NCI-H69 (cell line): ENCODE measurements around the gene MAGI2.
A peak's percentile ranks its signal among the peaks of the same experiment; 100 is the strongest.

ENCODE experiments used
- DNase-seq: peaks from one replicate; lab custom pipeline; 2025; lab: John Stamatoyannopoulos, UW

The MAGI2 gene

DNA sequence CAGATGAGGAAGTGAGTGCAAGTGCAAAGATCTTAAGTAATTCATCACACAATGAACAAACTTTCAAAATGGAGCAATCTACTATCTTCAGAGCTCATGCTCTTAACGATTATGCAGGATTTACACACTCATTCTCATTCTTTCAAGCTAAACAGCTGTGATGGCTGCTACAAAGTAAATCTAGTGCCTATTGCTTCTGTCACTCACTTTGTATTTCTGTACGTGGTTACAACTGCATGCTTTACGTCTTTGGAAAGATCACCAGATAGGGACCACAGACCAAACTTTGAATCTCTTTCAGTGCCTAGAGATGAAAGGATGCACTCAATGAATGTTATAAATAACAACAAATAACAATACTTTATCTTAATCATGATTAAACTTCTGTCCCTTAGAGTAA is 194.6 kb downstream of the MAGI2 start:
- no peak for DNase-seq

- no peak for DNase-seq
Observed at GRCh38 chr7:79257959-79258358, 195.5 kb downstream of the MAGI2 start.

GRCh38 chr7:79245623-79246249 is 207.7 kb downstream of the MAGI2 start:
- DNase-seq, result peak; percentile 47

- no peak for DNase-seq
Observed at GRCh38 chr7:79244482-79244881, 209.0 kb downstream of the MAGI2 start.

GRCh38 chr7:79241288-79242060 is 212.0 kb downstream of the MAGI2 start:
- DNase-seq, result no peak

- DNase-seq, result no peak
Observed at GRCh38 chr7:79240413-79240812, 213.1 kb downstream of the MAGI2 start.

- DNase-seq, result no peak
Observed at GRCh38 chr7:79236352-79237028, 217.0 kb downstream of the MAGI2 start.

GRCh38 chr7:79227044-79227443 is 226.4 kb downstream of the MAGI2 start:
- peak; percentile 90 for DNase-seq

DNA sequence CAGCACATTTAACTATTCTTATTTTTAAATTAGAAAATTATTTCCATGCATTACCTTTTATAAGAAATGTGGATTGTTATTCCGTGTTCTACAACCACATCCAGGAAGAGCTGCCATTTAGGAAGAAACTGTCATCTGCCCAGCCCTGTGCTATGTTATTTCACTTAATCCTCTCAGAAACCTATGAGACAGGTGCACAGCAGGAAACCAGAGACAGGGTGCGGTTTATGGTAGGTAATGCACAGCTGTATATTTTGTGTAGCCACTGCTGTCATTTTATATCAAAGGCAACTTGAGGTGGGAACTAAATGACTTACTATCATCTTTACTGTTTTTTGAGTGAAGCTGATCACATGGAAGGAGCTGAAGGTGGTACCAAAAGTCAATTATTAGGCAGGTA is 232.3 kb downstream of the MAGI2 start:
- peak; percentile 67 for DNase-seq

DNA sequence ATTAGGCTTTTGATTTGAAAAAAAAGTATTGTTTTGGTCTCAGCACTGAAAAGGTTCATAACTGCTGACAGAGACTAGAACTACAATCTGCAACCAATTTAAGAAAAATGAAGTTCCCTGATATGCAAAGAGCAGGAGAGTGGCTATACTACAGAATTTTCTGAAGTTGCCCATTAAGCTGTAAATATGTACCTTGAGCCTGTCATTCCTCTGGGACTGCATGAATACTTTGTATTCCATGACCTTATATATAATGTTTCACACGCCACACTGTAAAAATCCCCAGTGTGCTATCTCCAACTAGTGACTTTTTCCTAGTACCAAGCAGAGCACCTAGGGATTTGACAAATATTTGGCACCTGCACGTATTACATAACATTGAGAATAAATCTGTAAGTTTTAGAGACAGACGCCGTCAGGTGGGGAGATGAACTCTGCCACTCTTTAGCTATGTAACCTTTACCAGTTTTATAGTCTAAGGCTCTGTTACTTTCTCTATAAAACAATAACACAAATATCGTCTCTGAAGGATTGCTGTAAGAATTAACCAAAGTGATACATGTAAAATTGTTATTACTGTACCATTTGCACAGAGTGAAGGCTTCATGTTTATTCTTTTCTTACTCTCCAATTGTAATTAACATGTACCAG is 235.4 kb downstream of the MAGI2 start:
- no peak for DNase-seq

DNA sequence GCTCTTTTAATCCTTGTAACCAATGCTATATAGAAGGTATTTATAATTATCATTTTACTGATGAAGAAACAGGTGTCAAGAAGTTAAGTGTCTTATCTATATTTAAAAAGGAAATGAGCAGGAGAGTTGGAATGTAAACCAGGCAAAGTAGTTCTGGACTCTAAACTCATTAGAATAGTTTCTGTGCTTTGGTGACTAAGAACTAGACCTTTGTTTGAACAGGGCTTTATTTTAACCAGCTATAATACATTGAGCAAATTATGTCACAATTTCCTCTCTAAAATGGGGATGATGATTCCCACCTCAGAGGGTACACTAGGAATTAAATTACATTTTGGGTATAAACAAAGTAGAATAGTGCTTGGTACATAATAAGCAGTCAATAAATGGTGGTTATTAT is 236.0 kb downstream of the MAGI2 start:
- DNase-seq, result no peak

- no peak for DNase-seq
Observed at GRCh38 chr7:79216236-79216635, 237.2 kb downstream of the MAGI2 start.

- DNase-seq, result no peak
Observed at GRCh38 chr7:79212334-79212733, 241.1 kb downstream of the MAGI2 start.

DNA sequence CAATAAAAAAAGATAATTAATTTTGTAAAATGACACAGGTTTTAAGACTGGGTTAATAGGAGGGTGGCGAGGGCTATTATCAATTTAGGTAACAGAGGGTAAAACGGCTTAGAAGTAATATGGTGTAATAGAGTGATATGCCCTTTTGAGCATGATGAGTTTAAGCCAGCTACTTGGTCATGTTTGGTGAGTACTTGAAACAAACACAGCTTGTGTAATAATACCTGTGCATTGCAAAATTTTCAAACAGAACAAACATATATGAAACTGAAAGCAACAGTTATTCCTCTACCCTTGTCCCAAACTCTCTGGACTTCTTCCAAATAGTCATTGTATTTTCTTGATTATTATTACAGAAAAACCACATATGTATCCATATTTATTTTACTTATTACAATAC is 241.7 kb downstream of the MAGI2 start:
- DNase-seq, result no peak

DNA sequence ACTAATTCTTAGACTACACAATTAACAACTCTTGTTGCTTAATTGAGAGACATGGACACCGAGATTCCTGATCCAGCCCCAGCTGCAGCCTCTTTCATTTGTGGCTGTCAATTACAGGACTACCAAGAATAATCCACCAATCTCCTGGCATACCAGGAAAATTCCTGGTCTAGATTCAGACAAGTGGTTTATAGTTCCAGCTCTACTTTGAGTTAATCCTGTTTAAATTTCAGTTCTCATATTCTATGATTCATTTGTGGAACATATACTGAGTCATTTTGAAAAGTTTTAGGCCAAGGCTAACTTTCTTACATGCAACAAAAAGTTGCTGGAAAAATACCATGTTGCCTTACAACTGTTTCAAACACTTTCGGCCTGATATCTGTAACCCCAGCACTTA is 253.5 kb downstream of the MAGI2 start:
- no peak for DNase-seq

DNA sequence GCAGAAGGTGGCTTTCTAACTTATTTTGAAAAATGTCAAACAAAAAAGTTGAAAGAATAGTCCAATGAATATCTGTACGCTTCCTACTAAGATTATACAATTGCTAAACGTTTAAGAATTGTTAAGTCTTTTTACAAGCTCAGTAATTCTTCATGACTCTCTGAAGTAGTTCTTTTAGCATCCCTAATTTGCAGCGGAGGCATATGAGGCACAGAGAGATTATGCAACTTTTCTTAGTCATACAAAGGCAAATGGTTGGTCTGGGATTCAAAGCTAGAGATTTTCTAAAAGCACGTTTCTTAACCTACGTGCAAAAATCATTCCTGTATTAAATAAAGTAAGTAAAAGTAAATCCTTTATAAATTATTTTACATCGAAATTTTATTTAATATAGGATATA is 254.2 kb downstream of the MAGI2 start:
- DNase-seq, result no peak

GRCh38 chr7:79185605-79186004 is 267.9 kb downstream of the MAGI2 start:
- DNase-seq, result no peak

GRCh38 chr7:79182283-79182682 is 271.2 kb downstream of the MAGI2 start:
- no peak for DNase-seq

GRCh38 chr7:79180533-79180932 is 272.9 kb downstream of the MAGI2 start:
- DNase-seq, result no peak

GRCh38 chr7:79176859-79177477 is 276.5 kb downstream of the MAGI2 start:
- DNase-seq, result peak; percentile 80

GRCh38 chr7:79175374-79175773 is 278.1 kb downstream of the MAGI2 start:
- peak; percentile 78 for DNase-seq

- no peak for DNase-seq
Observed at GRCh38 chr7:79165225-79165624, 288.2 kb downstream of the MAGI2 start.
